Mesendoderm (in vitro differentiated cells): ENCODE measurements around the gene CPEB3.
"Not testable (repeated sequence)": the region's sequence is repeated elsewhere in the genome, so short reads cannot be mapped to it uniquely, and the experiment has no call there.

ENCODE experiments used
- DNase-seq: peaks from one replicate; pipeline ENCODE4 v3.0.0; 2013
- H2AK5ac ChIP-seq: 2 replicates; pipeline ENCODE4 v1.6.1; 2013; ENCODE audit warnings: low read length, inconsistent platforms
- H2BK120ac ChIP-seq: 2 replicates; pipeline ENCODE4 v1.6.1; 2013; ENCODE audit warnings: low read depth, mild to moderate bottlenecking, low read length, moderate library complexity, mixed read lengths
- H2BK15ac ChIP-seq: replicated peaks from 2 replicates; pipeline ENCODE4 v1.6.1; 2013; ENCODE audit warnings: low read depth, mild to moderate bottlenecking, moderate library complexity
- H2BK5ac ChIP-seq: 2 replicates; pipeline ENCODE4 v1.6.1; 2013; ENCODE audit warnings: low read length, inconsistent platforms
- H3K18ac ChIP-seq: 2 replicates; pipeline ENCODE4 v1.6.1; 2013; ENCODE audit warnings: mild to moderate bottlenecking, low read length, mixed read lengths
- H3K23ac ChIP-seq: one replicate; pipeline ENCODE4 v1.6.1; 2013; ENCODE audit warnings: low read length
- H3K27ac ChIP-seq: 2 replicates; pipeline ENCODE4 v1.5.1; 2013; ENCODE audit warnings: low read depth, mild to moderate bottlenecking, inconsistent platforms, low read length, moderate library complexity
- H3K27me3 ChIP-seq: 2 replicates; pipeline ENCODE4 v1.6.1; 2013; ENCODE audit warnings: low read length, control low read depth, mild to moderate bottlenecking, inconsistent platforms; ENCODE audit not compliant: insufficient read depth, poor library complexity
- H3K36me3 ChIP-seq: 2 replicates; pipeline ENCODE4 v1.6.1; 2013; ENCODE audit warnings: low read length, inconsistent platforms; ENCODE audit not compliant: control insufficient read depth, insufficient read depth
- H3K4ac ChIP-seq: one replicate; pipeline ENCODE4 v1.6.1; 2013; ENCODE audit warnings: low read depth, mild to moderate bottlenecking, low read length, moderate library complexity
- H3K4me1 ChIP-seq: 2 replicates; pipeline ENCODE4 v1.6.1; 2013; ENCODE audit warnings: low read depth, low read length, inconsistent platforms; ENCODE audit not compliant: control insufficient read depth
- H3K4me2 ChIP-seq: 2 replicates; pipeline ENCODE4 v1.6.1; 2013; ENCODE audit warnings: low read length
- H3K4me3 ChIP-seq: 2 replicates; pipeline ENCODE4 v1.5.1; 2013; ENCODE audit warnings: mild to moderate bottlenecking, low read length
- H3K56ac ChIP-seq: one replicate; pipeline ENCODE4 v1.6.1; 2013; ENCODE audit warnings: low read length
- H3K79me1 ChIP-seq: 2 replicates; pipeline ENCODE4 v1.6.1; 2013; ENCODE audit warnings: low read length, inconsistent platforms
- H3K79me2 ChIP-seq: 2 replicates; pipeline ENCODE4 v1.6.1; 2013; ENCODE audit warnings: mild to moderate bottlenecking, low read length; ENCODE audit not compliant: control insufficient read depth, insufficient read depth
- H3K9ac ChIP-seq: 2 replicates; pipeline ENCODE4 v1.6.1; 2013; ENCODE audit warnings: low read length, inconsistent platforms
- H4K5ac ChIP-seq: one replicate; pipeline ENCODE4 v1.6.1; 2013; ENCODE audit warnings: low read length
- H4K8ac ChIP-seq: one replicate; pipeline ENCODE4 v1.6.1; 2013; ENCODE audit warnings: low read depth, mild to moderate bottlenecking, control low read depth, low read length, moderate library complexity
- WGBS: extraction: QIAGEN DNeasy Blood & Tissue Kit; methylation state at CpG from one replicate; pipeline ENCODE4 v1.1.7; 2013; ENCODE audit warnings: low lambda C conversion rate, missing lambda C conversion rate; ENCODE audit not compliant: insufficient coverage; ENCODE audit errors: extremely low coverage; 5-methylcytosine and 5-hydroxymethylcytosine counted together

The CPEB3 gene

GRCh38 chr10:92142512-92142911 lies 148.4 kb downstream of the CPEB3 start:
- Histone ChIP-seq H4K5ac (no peak overlapping the region), H2BK5ac (no peak overlapping the region), H3K36me3 (no peaks in the 10 kb centered on the region), H2BK120ac (no peak overlapping the region), H3K4me2 (no peak overlapping the region), H2AK5ac (no peak overlapping the region), H3K4me1 (no peaks in the 10 kb centered on the region), H3K9ac (no peak overlapping the region), H3K27ac (no peak overlapping the region), H2BK15ac (no peak overlapping the region), H4K8ac (no peak overlapping the region), H3K27me3 (no peaks in the 10 kb centered on the region), H3K18ac (no peak overlapping the region), H3K79me1 (no peaks in the 10 kb centered on the region), H3K56ac (no peak overlapping the region), H3K4ac (no peak overlapping the region), H3K79me2 (no peaks in the 10 kb centered on the region), H3K23ac (no peak overlapping the region), H3K4me3 (no peak overlapping the region)
- WGBS: no CpG with 5 or more reads among the region's 1 CpG
- no peak for DNase-seq

- not testable (repeated sequence) for H4K8ac ChIP-seq, H3K27me3 ChIP-seq, H2BK15ac ChIP-seq, H3K79me2 ChIP-seq, H2BK120ac ChIP-seq, H3K4ac ChIP-seq, H3K4me2 ChIP-seq, H3K23ac ChIP-seq, H3K18ac ChIP-seq, H3K36me3 ChIP-seq, H3K27ac ChIP-seq, H3K79me1 ChIP-seq, H3K9ac ChIP-seq, H3K56ac ChIP-seq, H3K4me3 ChIP-seq, DNase-seq, H2AK5ac ChIP-seq, H3K4me1 ChIP-seq, H2BK5ac ChIP-seq, H4K5ac ChIP-seq
- WGBS: no CpG with 5 or more reads among the region's 3 CpGs
These were observed 149.7 kb downstream of the CPEB3 start for GRCh38 chr10:92141147-92141546.

- H3K9ac ChIP-seq, H4K5ac ChIP-seq, H3K4me3 ChIP-seq, H4K8ac ChIP-seq, H3K79me2 ChIP-seq, H2BK120ac ChIP-seq, H3K4me1 ChIP-seq, H3K23ac ChIP-seq, H3K79me1 ChIP-seq, H2BK15ac ChIP-seq, H3K27me3 ChIP-seq, H3K18ac ChIP-seq, H3K4ac ChIP-seq, H2AK5ac ChIP-seq, H3K56ac ChIP-seq, H3K27ac ChIP-seq, H3K36me3 ChIP-seq, H2BK5ac ChIP-seq, DNase-seq, H3K4me2 ChIP-seq: not testable (repeated sequence)
- no CpG with 5 or more reads among the region's 1 CpG for WGBS
These were observed 156.8 kb downstream of the CPEB3 start for GRCh38 chr10:92134049-92134448.

- H4K8ac ChIP-seq: no peak overlapping the region
- H2BK15ac ChIP-seq: no peak overlapping the region
- H3K79me1 ChIP-seq: no peaks in the 10 kb centered on the region
- no peak overlapping the region for H3K56ac ChIP-seq
- H3K27me3 ChIP-seq: no peaks in the 10 kb centered on the region
- no peak overlapping the region for H2BK5ac ChIP-seq
- no peaks in the 10 kb centered on the region for H3K79me2 ChIP-seq
- no peak overlapping the region for H4K5ac ChIP-seq
- no peaks in the 10 kb centered on the region for H3K36me3 ChIP-seq
- no peak overlapping the region for H3K23ac ChIP-seq
- no CpG with 5 or more reads among the region's 5 CpGs for WGBS
- no peaks in the 10 kb centered on the region for H3K4me1 ChIP-seq
- H3K4ac ChIP-seq: no peak overlapping the region
- DNase-seq: no peak
- no peak overlapping the region for H2BK120ac ChIP-seq
- no peak overlapping the region for H3K4me2 ChIP-seq
- H2AK5ac ChIP-seq: no peak overlapping the region
- no peak overlapping the region for H3K4me3 ChIP-seq
- no peak overlapping the region for H3K9ac ChIP-seq
- no peak overlapping the region for H3K27ac ChIP-seq
- H3K18ac ChIP-seq: no peak overlapping the region
These were observed 159.5 kb downstream of the CPEB3 start for GRCh38 chr10:92131275-92131820.

GRCh38 chr10:92130622-92131274 lies 160.1 kb downstream of the CPEB3 start:
- Histone ChIP-seq H3K79me1 (no peaks in the 10 kb centered on the region), H3K36me3 (no peaks in the 10 kb centered on the region), H3K79me2 (no peaks in the 10 kb centered on the region), H3K9ac (no peak overlapping the region), H3K4me1 (no peaks in the 10 kb centered on the region), H4K8ac (no peak overlapping the region), H3K4me3 (no peak overlapping the region), H2AK5ac (no peak overlapping the region), H3K4ac (no peak overlapping the region), H2BK15ac (no peak overlapping the region), H3K27ac (no peak overlapping the region), H4K5ac (no peak overlapping the region), H3K4me2 (no peak overlapping the region), H3K27me3 (no peaks in the 10 kb centered on the region), H3K23ac (no peak overlapping the region), H2BK120ac (no peak overlapping the region), H3K18ac (no peak overlapping the region), H3K56ac (no peak overlapping the region), H2BK5ac (no peak overlapping the region)
- DNase-seq: no peak

GRCh38 chr10:92126100-92126650 lies 164.7 kb downstream of the CPEB3 start:
- H2BK15ac ChIP-seq: no peak overlapping the region
- H3K23ac ChIP-seq: no peak overlapping the region
- H3K9ac ChIP-seq: no peak overlapping the region
- H3K4me2 ChIP-seq: no peak overlapping the region
- no peak overlapping the region for H3K4ac ChIP-seq
- H2BK120ac ChIP-seq: no peak overlapping the region
- no peak overlapping the region for H3K4me3 ChIP-seq
- H2AK5ac ChIP-seq: no peak overlapping the region
- no peak overlapping the region for H3K27ac ChIP-seq
- no peak for DNase-seq
- WGBS: no CpG with 5 or more reads among the region's 2 CpGs
- no peak overlapping the region for H4K5ac ChIP-seq
- H3K4me1 ChIP-seq: no peaks in the 10 kb centered on the region
- H3K79me1 ChIP-seq: no peaks in the 10 kb centered on the region
- H3K79me2 ChIP-seq: no peaks in the 10 kb centered on the region
- no peak overlapping the region for H3K56ac ChIP-seq
- H3K27me3 ChIP-seq: no peaks in the 10 kb centered on the region
- H2BK5ac ChIP-seq: no peak overlapping the region
- no peaks in the 10 kb centered on the region for H3K36me3 ChIP-seq
- H3K18ac ChIP-seq: no peak overlapping the region
- no peak overlapping the region for H4K8ac ChIP-seq
